ENCODE results near the gene XKR7. TPM values are rescaled to one million over a fixed set of nuclear protein-coding genes. Genes with fewer than 3 reads are reported as not detected.

The XKR7 gene
- total and polyA plus RNA-seq, 2 donors (not counting 1 experiment from before 2014, with no cell fraction given): 0.05 to 0.12 TPM

- H3K4me2 ChIP-seq (replicated peaks; ENCODE audit: low read depth, low read length, poor library complexity, severe bottlenecking): no peak overlapping the region
- no peaks in the 10 kb centered on the region for H3K27me3 Mint-ChIP-seq
- no CpG with 5 or more reads among the region's 2 CpGs for WGBS (ENCODE audit: insufficient coverage)
- H3K79me2 ChIP-seq (ENCODE audit: control insufficient read depth, insufficient read depth, low read length): no peaks in the 10 kb centered on the region
- intact Hi-C loops (cut with micrococcal nuclease): no loop called here
- no peak for DNase-seq
- H3K27ac Mint-ChIP-seq: no peak overlapping the region
- H3K4me1 Mint-ChIP-seq: no peaks in the 10 kb centered on the region
- TF ChIP-seq EZH2 (IDR thresholded peaks at IDR 0.05; ENCODE audit: borderline replicate concordance, insufficient read depth, low read depth, low read length, poor library complexity, severe bottlenecking) (no peak), CTCF (IDR thresholded peaks at IDR 0.05) (no peak)
- H3K9me3 Mint-ChIP-seq (ENCODE audit: insufficient read depth): no peaks in the 10 kb centered on the region
- H3K4me1 ChIP-seq (ENCODE audit: control insufficient read depth in 2 of 2, insufficient read depth in 2 of 2, low read length in 2 of 2): no peaks in the 10 kb centered on the region
- no peaks in the 10 kb centered on the region for H4K20me1 ChIP-seq (ENCODE audit: control insufficient read depth, insufficient read depth, low read length, poor library complexity, severe bottlenecking)
- POLR2A ChIA-PET: no interaction called here
- peaks cover 0 to 17% of the 10 kb centered on the region in 2 experiments for H3K36me3 ChIP-seq (replicated peaks in 1 of 2; ENCODE audit: control extremely low read depth in 1 of 2, control insufficient read depth in 1 of 2, extremely low read depth in 1 of 2, insufficient read depth in 2 of 2, low read length in 1 of 2)
- CTCF ChIA-PET: interaction anchor here (1.6 kb wide), 1 partner anchor 11 kb away, joined by 4 read pairs; no protein-coding TSS in a partner anchor
- no peak overlapping the region for H3K27ac ChIP-seq (ENCODE audit: low read length in 2 of 2)
- no peak overlapping the region for H3K4me3 Mint-ChIP-seq
- no peak overlapping the region for H3K4me3 ChIP-seq (ENCODE audit: control extremely low read depth in 1 of 5, extremely low read depth in 1 of 5, insufficient read depth in 1 of 5, low read depth in 2 of 5, low read length in 4 of 5)
- H2AFZ ChIP-seq (ENCODE audit: insufficient read depth, low read depth, low read length, poor library complexity, severe bottlenecking): no peak overlapping the region
- no peaks in the 10 kb centered on the region for H3K9me3 ChIP-seq (ENCODE audit: control extremely low read depth in 1 of 3, control insufficient read depth in 2 of 3, insufficient read depth in 1 of 3, low read length in 2 of 3)
- ATAC-seq (ENCODE audit: low read depth): no peak
- no peak overlapping the region for H3K9ac ChIP-seq (ENCODE audit: low read length)
- no peaks in the 10 kb centered on the region for H3K27me3 ChIP-seq (replicated peaks in 1 of 4; ENCODE audit: control extremely low read depth in 1 of 4, control insufficient read depth in 3 of 4, insufficient read depth in 4 of 4, low read length in 3 of 4)
These were observed 28.3 kb upstream of the XKR7 start for GRCh38 chr20:31939661-31940060.

GRCh38 chr20:31943052-31943471 is 24.9 kb upstream of the XKR7 start:
- TF ChIP-seq EZH2 (IDR thresholded peaks at IDR 0.05; ENCODE audit: borderline replicate concordance, insufficient read depth, low read depth, low read length, poor library complexity, severe bottlenecking): no peak
- no peak for TF ChIP-seq CTCF (IDR thresholded peaks at IDR 0.05)

More at GRCh38 chr20:31943052-31943471, 24.9 kb upstream of the XKR7 start:
- peaks cover 2 to 51% of the 10 kb centered on the region in 2 experiments for H3K36me3 ChIP-seq (replicated peaks in 1 of 2; ENCODE audit: control extremely low read depth in 1 of 2, control insufficient read depth in 1 of 2, extremely low read depth in 1 of 2, insufficient read depth in 2 of 2, low read length in 1 of 2)
- no peak overlapping the region for H3K9ac ChIP-seq (ENCODE audit: low read length)
- ATAC-seq (ENCODE audit: low read depth) (no peak), DNase-seq (no peak)
- H3K9me3 Mint-ChIP-seq (ENCODE audit: insufficient read depth): no peaks in the 10 kb centered on the region
- peaks cover 0 to 2% (median 1%) of the 10 kb centered on the region in 3 donors for H3K9me3 ChIP-seq (ENCODE audit: control extremely low read depth in 1 of 3, control insufficient read depth in 2 of 3, insufficient read depth in 1 of 3, low read length in 2 of 3)
- H3K4me3 Mint-ChIP-seq: no peak overlapping the region
- peaks cover 25% of the 10 kb centered on the region for H4K20me1 ChIP-seq (ENCODE audit: control insufficient read depth, insufficient read depth, low read length, poor library complexity, severe bottlenecking)
- no peaks in the 10 kb centered on the region for H3K27me3 Mint-ChIP-seq
- H3K79me2 ChIP-seq (ENCODE audit: control insufficient read depth, insufficient read depth, low read length): peaks cover 2% of the 10 kb centered on the region
- intact Hi-C loops (cut with micrococcal nuclease): no loop called here
- H2AFZ ChIP-seq (ENCODE audit: insufficient read depth, low read depth, low read length, poor library complexity, severe bottlenecking): no peak overlapping the region
- H3K4me3 ChIP-seq (ENCODE audit: control extremely low read depth in 1 of 5, extremely low read depth in 1 of 5, insufficient read depth in 1 of 5, low read depth in 2 of 5, low read length in 4 of 5): no peak overlapping the region
- no peak overlapping the region for H3K27ac Mint-ChIP-seq
- H3K4me1 Mint-ChIP-seq: no peaks in the 10 kb centered on the region
- 100% methylated on average over 2 of the region's 2 CpGs for WGBS (ENCODE audit: insufficient coverage)
- no peak overlapping the region for H3K4me2 ChIP-seq (replicated peaks; ENCODE audit: low read depth, low read length, poor library complexity, severe bottlenecking)
- no peaks in the 10 kb centered on the region for H3K4me1 ChIP-seq (ENCODE audit: control insufficient read depth in 2 of 2, insufficient read depth in 2 of 2, low read length in 2 of 2)
- ChIA-PET CTCF (interaction anchor here (1.2 to 1.5 kb wide), 2 partner anchors 83 to 98 kb away, joined by 3 read pairs; no protein-coding TSS in a partner anchor), POLR2A (no interaction called here)
- no peaks in the 10 kb centered on the region for H3K27me3 ChIP-seq (replicated peaks in 1 of 4; ENCODE audit: control extremely low read depth in 1 of 4, control insufficient read depth in 3 of 4, insufficient read depth in 4 of 4, low read length in 3 of 4)
- H3K27ac ChIP-seq (ENCODE audit: low read length in 2 of 2): no peak overlapping the region

All from B cell (primary cell).